Activated CD8-positive, alpha-beta T cell treated with anti-CD3 and anti-CD28 coated beads, Interleukin-2, amount 10 ng/mL, durations not matched to agents 7 days and 5 days (primary cell): ENCODE results near the gene LTA4H. TPM values are rescaled to one million over a fixed set of nuclear protein-coding genes. Genes with fewer than 3 reads are reported as not detected.

Source experiments
- ATAC-seq: fragments of 150-1000 bp; cut with Tn5 transposase; one replicate; pipeline ENCODE4 v1.10.0; 2021; ENCODE audit warnings: moderate library complexity
- CTCF ChIA-PET: fragments of 350-600 bp; sonication (Branson Sonifier 250); formaldehyde crosslinking; loops from one replicate; lab custom pipeline; 2021; ENCODE audit warnings: antibody characterized with exemption; lab: Charles Lee
- POLR2A ChIA-PET: fragments of 350-600 bp; sonication (Branson Sonifier 250); formaldehyde crosslinking; loops from one replicate; lab custom pipeline; 2021; ENCODE audit warnings: antibody characterized with exemption; lab: Charles Lee
- DNase-seq: peaks from one replicate; pipeline ENCODE4 v3.0.0-alpha.2; 2020
- H3K27ac Mint-ChIP-seq: one replicate; pipeline ENCODE4 v1.8.0; 2021; ENCODE audit warnings: mild to moderate bottlenecking, mixed read lengths
- H3K27me3 Mint-ChIP-seq: one replicate; pipeline ENCODE4 v1.8.0; 2021; ENCODE audit warnings: low read depth, mixed read lengths
- H3K36me3 Mint-ChIP-seq: one replicate; pipeline ENCODE4 v1.8.0; 2021; ENCODE audit warnings: low read depth, mixed read lengths
- H3K4me1 Mint-ChIP-seq: one replicate; pipeline ENCODE4 v1.8.0; 2021; ENCODE audit warnings: low read depth, mixed read lengths
- H3K4me3 Mint-ChIP-seq: one replicate; pipeline ENCODE4 v1.8.0; 2021; ENCODE audit warnings: mild to moderate bottlenecking, mixed read lengths
- H3K9me3 Mint-ChIP-seq: one replicate; pipeline ENCODE4 v1.8.0; 2022; ENCODE audit warnings: mixed read lengths; ENCODE audit not compliant: insufficient read depth
- total RNA-seq, 2 experiments: library from RNA; stranded (reverse); gene quantifications; one replicate each; pipeline ENCODE4 v1.2.3, GENCODE V29; 2021

The LTA4H gene
- total RNA-seq, 2 experiments from 2014 or later, result 44.5 to 48.8 TPM

- Mint-ChIP-seq H3K9me3 (no peaks in the 10 kb centered on the region), H3K27ac (no peak overlapping the region), H3K27me3 (no peaks in the 10 kb centered on the region), H3K4me1 (no peaks in the 10 kb centered on the region), H3K4me3 (no peak overlapping the region), H3K36me3 (peaks cover 23% of the 10 kb centered on the region)
- DNase-seq, result no peak
- ChIA-PET CTCF (no interaction called here), POLR2A (no interaction called here)
- no peak for ATAC-seq
Observed at GRCh38 chr12:96026331-96026730, 9.1 kb downstream of the LTA4H start.

GRCh38 chr12:96025518-96025917, 9.9 kb downstream of the LTA4H start:
- ChIA-PET CTCF (no interaction called here), POLR2A (no interaction called here)
- H3K27me3 Mint-ChIP-seq, result no peaks in the 10 kb centered on the region
- no peak overlapping the region for H3K4me3 Mint-ChIP-seq
- DNase-seq (no peak), ATAC-seq (no peak)
- peaks cover 25% of the 10 kb centered on the region for H3K36me3 Mint-ChIP-seq
- H3K4me1 Mint-ChIP-seq, result no peaks in the 10 kb centered on the region
- no peaks in the 10 kb centered on the region for H3K9me3 Mint-ChIP-seq
- H3K27ac Mint-ChIP-seq, result no peak overlapping the region

GRCh38 chr12:96020314-96021003, 14.9 kb downstream of the LTA4H start:
- Mint-ChIP-seq H3K27ac (no peak overlapping the region), H3K9me3 (no peaks in the 10 kb centered on the region), H3K4me1 (no peaks in the 10 kb centered on the region), H3K36me3 (peaks cover 27% of the 10 kb centered on the region), H3K4me3 (no peak overlapping the region), H3K27me3 (no peaks in the 10 kb centered on the region)
- ATAC-seq (no peak), DNase-seq (no peak)
- CTCF ChIA-PET, result interaction anchor here (1.7 to 3.8 kb wide), 2 partner anchors 11 to 22 kb away, joined by 5 to 17 read pairs; no protein-coding TSS in a partner anchor
- POLR2A ChIA-PET, result no interaction called here

- ChIA-PET POLR2A (no interaction called here), CTCF (interaction anchor here (1.0 to 2.4 kb wide), 3 partner anchors 17 to 196 kb away, joined by 3 to 14 read pairs (median 3); no protein-coding TSS in a partner anchor)
- ATAC-seq (no peak), DNase-seq (no peak)
- Mint-ChIP-seq H3K27ac (no peak overlapping the region), H3K36me3 (peaks cover 29% of the 10 kb centered on the region), H3K27me3 (no peaks in the 10 kb centered on the region), H3K4me1 (no peaks in the 10 kb centered on the region), H3K4me3 (no peak overlapping the region), H3K9me3 (no peaks in the 10 kb centered on the region)
Observed at GRCh38 chr12:96015672-96016071, 19.7 kb downstream of the LTA4H start.

GRCh38 chr12:96014943-96015599, 20.3 kb downstream of the LTA4H start:
- Mint-ChIP-seq H3K36me3 (peaks cover 29% of the 10 kb centered on the region), H3K4me3 (no peak overlapping the region), H3K4me1 (no peaks in the 10 kb centered on the region), H3K27me3 (no peaks in the 10 kb centered on the region), H3K9me3 (no peaks in the 10 kb centered on the region), H3K27ac (no peak overlapping the region)
- CTCF ChIA-PET, result interaction anchor here (0.9 to 2.4 kb wide), 4 partner anchors 17 to 197 kb away, joined by 3 to 14 read pairs (median 3); partner anchors contain the start of gene LTA4H
- no peak for ATAC-seq
- POLR2A ChIA-PET, result interaction anchor here (0.7 kb wide), 1 partner anchor 20 kb away, joined by 3 read pairs; the partner anchor contains the start of gene LTA4H
- no peak for DNase-seq

- no peak for ATAC-seq
- Mint-ChIP-seq H3K27ac (no peak overlapping the region), H3K4me3 (no peak overlapping the region), H3K27me3 (no peaks in the 10 kb centered on the region), H3K9me3 (no peaks in the 10 kb centered on the region), H3K36me3 (peaks cover 34% of the 10 kb centered on the region), H3K4me1 (no peaks in the 10 kb centered on the region)
- CTCF ChIA-PET, result interaction anchor here (0.9 to 2.4 kb wide), 3 partner anchors 9 to 207 kb away, joined by 4 to 7 read pairs (median 5); no protein-coding TSS in a partner anchor
- POLR2A ChIA-PET, result no interaction called here
- DNase-seq, result no peak
Observed at GRCh38 chr12:96007729-96008128, 27.7 kb downstream of the LTA4H start.

- no peaks in the 10 kb centered on the region for H3K9me3 Mint-ChIP-seq
- DNase-seq (no peak), ATAC-seq (no peak)
- peaks cover 31% of the 10 kb centered on the region for H3K36me3 Mint-ChIP-seq
- H3K4me3 Mint-ChIP-seq, result no peak overlapping the region
- no peak overlapping the region for H3K27ac Mint-ChIP-seq
- CTCF ChIA-PET, result interaction anchor here (0.9 to 2.4 kb wide), 2 partner anchors 8 to 208 kb away, joined by 4 to 7 read pairs; no protein-coding TSS in a partner anchor
- H3K27me3 Mint-ChIP-seq, result no peaks in the 10 kb centered on the region
- H3K4me1 Mint-ChIP-seq, result no peaks in the 10 kb centered on the region
- POLR2A ChIA-PET, result interaction anchor here (1.0 kb wide), 1 partner anchor 44 kb away, joined by 3 read pairs; no protein-coding TSS in a partner anchor
Observed at GRCh38 chr12:96006727-96007126, 28.7 kb downstream of the LTA4H start.

GRCh38 chr12:96000858-96001257, 34.5 kb downstream of the LTA4H start:
- CTCF ChIA-PET, result interaction anchor here (0.8 to 4.7 kb wide), 6 partner anchors 9 to 516 kb away, joined by 3 to 79 read pairs (median 4); partner anchors contain the start of gene CCDC38
- DNase-seq (no peak), ATAC-seq (no peak)
- POLR2A ChIA-PET, result no interaction called here
- Mint-ChIP-seq H3K27me3 (no peaks in the 10 kb centered on the region), H3K9me3 (no peaks in the 10 kb centered on the region), H3K4me1 (peaks cover 6% of the 10 kb centered on the region), H3K36me3 (peaks cover 19% of the 10 kb centered on the region), H3K27ac (no peak overlapping the region), H3K4me3 (no peak overlapping the region)

- DNase-seq (no peak), ATAC-seq (no peak)
- H3K9me3 Mint-ChIP-seq, result no peaks in the 10 kb centered on the region
- ChIA-PET CTCF (interaction anchor here (0.8 to 4.7 kb wide), 17 partner anchors 9 to 216 kb away, joined by 3 to 79 read pairs (median 5); partner anchors contain the start of gene CCDC38), POLR2A (interaction anchor here (0.6 to 1.1 kb wide), 2 partner anchors 18 to 56 kb away, joined by 5 read pairs; partner anchors contain the start of gene AMDHD1)
- peaks cover 6% of the 10 kb centered on the region for H3K4me1 Mint-ChIP-seq
- H3K4me3 Mint-ChIP-seq, result no peak overlapping the region
- no peaks in the 10 kb centered on the region for H3K27me3 Mint-ChIP-seq
- no peak overlapping the region for H3K27ac Mint-ChIP-seq
- H3K36me3 Mint-ChIP-seq, result peaks cover 9% of the 10 kb centered on the region
Observed at GRCh38 chr12:95999484-95999883, 35.9 kb downstream of the LTA4H start.

GRCh38 chr12:95998611-95999286, 36.6 kb downstream of the LTA4H start:
- no peaks in the 10 kb centered on the region for H3K27me3 Mint-ChIP-seq
- CTCF ChIA-PET, result interaction anchor here (0.6 to 4.7 kb wide), 37 partner anchors 8 to 522 kb away, joined by 3 to 79 read pairs (median 5); partner anchors contain the start of genes AMDHD1, CCDC38 and LTA4H
- no peak overlapping the region for H3K27ac Mint-ChIP-seq
- ATAC-seq, result peak; percentile 99
- no peak overlapping the region for H3K4me3 Mint-ChIP-seq
- no peaks in the 10 kb centered on the region for H3K9me3 Mint-ChIP-seq
- H3K4me1 Mint-ChIP-seq, result peaks cover 6% of the 10 kb centered on the region
- peaks cover 4% of the 10 kb centered on the region for H3K36me3 Mint-ChIP-seq
- POLR2A ChIA-PET, result interaction anchor here (0.7 to 1.1 kb wide), 3 partner anchors 46 to 229 kb away, joined by 3 to 5 read pairs (median 3); partner anchors contain the start of gene AMDHD1
- peak; percentile 73 for DNase-seq

GRCh38 chr12:95997911-95998510, 37.4 kb downstream of the LTA4H start:
- ATAC-seq (no peak), DNase-seq (no peak)
- ChIA-PET POLR2A (interaction anchor here (0.7 to 1.1 kb wide), 3 partner anchors 45 to 230 kb away, joined by 3 to 5 read pairs (median 3); partner anchors contain the start of gene AMDHD1), CTCF (interaction anchor here (0.6 to 4.7 kb wide), 31 partner anchors 9 to 523 kb away, joined by 3 to 79 read pairs (median 5); partner anchors contain the start of genes AMDHD1, CCDC38 and LTA4H)
- Mint-ChIP-seq H3K27ac (no peak overlapping the region), H3K36me3 (peaks cover 4% of the 10 kb centered on the region), H3K4me3 (no peak overlapping the region), H3K27me3 (no peaks in the 10 kb centered on the region), H3K9me3 (no peaks in the 10 kb centered on the region), H3K4me1 (peaks cover 6% of the 10 kb centered on the region)
